Naive thymus-derived CD8-positive, alpha-beta T cell (primary cell): ENCODE results near the gene TUT7. TPM values are rescaled to one million over a fixed set of nuclear protein-coding genes. Genes with fewer than 3 reads are reported as not detected.

Source experiments
- ATAC-seq, 2 donors: fragments of 150-1000 bp; cut with Tn5 transposase in 1 of 2; sonication (Bioruptor Pico), chemical (Tn5 transposase) in 1 of 2; 1 replicate in 1 of 2; 2 replicates in 1 of 2; pipeline ENCODE4 v1.10.0; 2021; ENCODE audit warnings: mild to moderate bottlenecking in 2 of 2, moderate library complexity in 2 of 2
- POLR2A ChIA-PET: fragments of 350-600 bp; sonication (Branson Sonifier 250); formaldehyde crosslinking; loops from one replicate; lab custom pipeline; 2021; ENCODE audit warnings: antibody characterized with exemption; lab: Charles Lee
- DNase-seq, 10 donors: peaks; one replicate each; pipeline versions ENCODE4 v3.0.0 to v3.0.0-alpha.2; 2020 to 2022
- H3K27ac Mint-ChIP-seq, 10 donors: one replicate each; pipeline ENCODE4 v1.8.0; 2020 to 2022; ENCODE audit warnings: mild to moderate bottlenecking in 10 of 10, mixed read lengths in 10 of 10, moderate library complexity in 4 of 10, inconsistent platforms in 1 of 10
- H3K27me3 Mint-ChIP-seq, 5 donors: one replicate each; pipeline ENCODE4 v1.8.0; 2021 to 2022; ENCODE audit warnings: mixed read lengths in 5 of 5
- H3K36me3 Mint-ChIP-seq, 3 donors: one replicate each; pipeline ENCODE4 v1.8.0; 2020 to 2022; ENCODE audit warnings: mixed read lengths in 3 of 3, mild to moderate bottlenecking in 2 of 3, inconsistent platforms in 1 of 3
- H3K4me1 Mint-ChIP-seq, 4 donors: one replicate each; pipeline ENCODE4 v1.8.0; 2021 to 2022; ENCODE audit warnings: mixed read lengths in 4 of 4
- H3K4me3 Mint-ChIP-seq, 10 donors: one replicate each; pipeline ENCODE4 v1.8.0; 2020 to 2022; ENCODE audit warnings: mild to moderate bottlenecking in 10 of 10, mixed read lengths in 10 of 10, moderate library complexity in 6 of 10, inconsistent platforms in 1 of 10
- H3K9me3 Mint-ChIP-seq, 9 donors: one replicate each; pipeline ENCODE4 v1.8.0; 2020 to 2022; ENCODE audit warnings: mixed read lengths in 9 of 9, mild to moderate bottlenecking in 3 of 9, inconsistent platforms in 1 of 9, moderate library complexity in 1 of 9
- polyA plus RNA-seq, 3 donors: library from polyadenylated mRNA; unstranded; fragments of 300-500 nt; fragmentation: Illumina TruSeq; gene quantifications; one replicate each; pipeline ENCODE4 v1.2.3, GENCODE V29; 2021
- total RNA-seq, 8 experiments: library from RNA in 2 of 8; stranded (reverse) in 2 of 8; gene quantifications; one replicate each; pipeline ENCODE4 v1.2.3 and lab custom pipeline; 2021 to 2026

TUT7 gene
- total and polyA plus RNA-seq, 5 experiments from 2014 or later, result 9.6 to 50.5 (median 16.9) TPM

GRCh38 chr9:86288499-86289198 is 65.6 kb downstream of the TUT7 start:
- POLR2A ChIA-PET, result no interaction called here
- H3K4me3 Mint-ChIP-seq, result no peak overlapping the region
- peaks cover 0 to 35% (median 2%) of the 10 kb centered on the region in 3 donors for H3K36me3 Mint-ChIP-seq
- H3K4me1 Mint-ChIP-seq, result peaks cover 0 to 4% (median 2%) of the 10 kb centered on the region in 4 donors
- ATAC-seq (no peak), DNase-seq (no peak)
- no peaks in the 10 kb centered on the region for H3K27me3 Mint-ChIP-seq
- H3K27ac Mint-ChIP-seq, result peak overlapping the region in 1 of 10 donors; percentile 29
- no peaks in the 10 kb centered on the region for H3K9me3 Mint-ChIP-seq

GRCh38 chr9:86287013-86287412 is 67.2 kb downstream of the TUT7 start:
- POLR2A ChIA-PET, result interaction anchor here (1.0 kb wide), 1 partner anchor 12 kb away, joined by 3 read pairs; no protein-coding TSS in a partner anchor
- Mint-ChIP-seq H3K9me3 (no peaks in the 10 kb centered on the region), H3K36me3 (peaks cover 0 to 30% (median 2%) of the 10 kb centered on the region in 3 donors), H3K27ac (peak overlapping the region in 3 of 10 donors; percentile 20 to 48 (median 39)), H3K4me1 (peaks cover 5 to 14% (median 10%) of the 10 kb centered on the region in 4 donors), H3K27me3 (no peaks in the 10 kb centered on the region), H3K4me3 (no peak overlapping the region)
- ATAC-seq (no peak), DNase-seq (peak in 1 of 10 donors; percentile 16)

- ATAC-seq (no peak), DNase-seq (no peak)
- H3K4me3 Mint-ChIP-seq, result no peak overlapping the region
- H3K36me3 Mint-ChIP-seq, result peaks cover 0 to 30% (median 2%) of the 10 kb centered on the region in 3 donors
- no peaks in the 10 kb centered on the region for H3K9me3 Mint-ChIP-seq
- peaks cover 6 to 17% (median 13%) of the 10 kb centered on the region in 4 donors for H3K4me1 Mint-ChIP-seq
- no peaks in the 10 kb centered on the region for H3K27me3 Mint-ChIP-seq
- POLR2A ChIA-PET, result interaction anchor here (1.0 kb wide), 1 partner anchor 11 kb away, joined by 3 read pairs; no protein-coding TSS in a partner anchor
- H3K27ac Mint-ChIP-seq, result peak overlapping the region in 6 of 10 donors; percentile 15 to 68 (median 38)
Measured at GRCh38 chr9:86286278-86286677, 67.9 kb downstream of the TUT7 start.

- H3K27me3 Mint-ChIP-seq, result no peaks in the 10 kb centered on the region
- DNase-seq (no peak), ATAC-seq (no peak)
- peaks cover 0 to 26% (median 2%) of the 10 kb centered on the region in 3 donors for H3K36me3 Mint-ChIP-seq
- H3K27ac Mint-ChIP-seq, result peak overlapping the region in 5 of 10 donors; percentile 15 to 69 (median 40)
- POLR2A ChIA-PET, result no interaction called here
- H3K9me3 Mint-ChIP-seq, result no peaks in the 10 kb centered on the region
- peaks cover 11 to 27% (median 23%) of the 10 kb centered on the region in 4 donors for H3K4me1 Mint-ChIP-seq
- H3K4me3 Mint-ChIP-seq, result no peak overlapping the region
Measured at GRCh38 chr9:86285261-86285660, 68.9 kb downstream of the TUT7 start.

- Mint-ChIP-seq H3K27ac (peak overlapping the region; percentile 94 to 100 (median 98)), H3K4me3 (peak overlapping the region; percentile 89 to 96 (median 94)), H3K9me3 (no peaks in the 10 kb centered on the region), H3K36me3 (peaks cover 0 to 24% (median 5%) of the 10 kb centered on the region in 3 donors), H3K27me3 (no peaks in the 10 kb centered on the region), H3K4me1 (peaks cover 24 to 44% (median 39%) of the 10 kb centered on the region in 4 donors)
- ATAC-seq, result peak in 1 of 2 donors; percentile 59
- POLR2A ChIA-PET, result interaction anchor here (0.8 to 1.4 kb wide), 9 partner anchors 12 to 341 kb away, joined by 3 to 14 read pairs (median 5); partner anchors contain the start of gene TUT7
- no peak for DNase-seq
Measured at GRCh38 chr9:86282979-86283535, 71.2 kb downstream of the TUT7 start.

GRCh38 chr9:86282077-86282978 is 71.9 kb downstream of the TUT7 start, which contains the start of gene ISCA1:
ISCA1 (minus strand) TSS chr9:86282538; CDS start chr9:86282458, 80 bp downstream.
- Mint-ChIP-seq H3K27me3 (no peaks in the 10 kb centered on the region), H3K4me1 (peaks cover 24 to 51% (median 44%) of the 10 kb centered on the region in 4 donors)
- POLR2A ChIA-PET, result interaction anchor here (0.6 to 1.4 kb wide), 12 partner anchors 13 to 559 kb away, joined by 3 to 14 read pairs (median 4); partner anchors contain the start of genes NAA35 and TUT7

GRCh38 chr9:86281593-86282076 is 72.6 kb downstream of the TUT7 start:
- Mint-ChIP-seq H3K36me3 (peaks cover 0 to 16% (median 7%) of the 10 kb centered on the region in 3 donors), H3K4me1 (peaks cover 24 to 56% (median 50%) of the 10 kb centered on the region in 4 donors), H3K27me3 (no peaks in the 10 kb centered on the region), H3K27ac (peak overlapping the region in 9 of 10 donors; percentile 69 to 100 (median 94)), H3K9me3 (no peaks in the 10 kb centered on the region), H3K4me3 (peak overlapping the region; percentile 85 to 96 (median 94))
- ATAC-seq (no peak), DNase-seq (no peak)
- POLR2A ChIA-PET, result interaction anchor here (0.6 to 1.4 kb wide), 8 partner anchors 18 to 558 kb away, joined by 3 to 5 read pairs (median 4); partner anchors contain the start of gene NAA35

More at GRCh38 chr9:86282077-86282978, 71.9 kb downstream of the TUT7 start, which contains the start of gene ISCA1:
- peak; percentile 97 to 100 (median 99) for DNase-seq
- Mint-ChIP-seq H3K36me3 (peaks cover 0 to 22% (median 5%) of the 10 kb centered on the region in 3 donors), H3K4me3 (peak within 1 kb of the TSS; percentile 89 to 96 (median 94)), H3K9me3 (no peaks in the 10 kb centered on the region), H3K27ac (peak within 1 kb of the TSS; percentile 94 to 100 (median 98))
- peak; percentile 84 to 85 for ATAC-seq

GRCh38 chr9:86280580-86280979 is 73.6 kb downstream of the TUT7 start:
- H3K27me3 Mint-ChIP-seq, result no peaks in the 10 kb centered on the region
- POLR2A ChIA-PET, result no interaction called here
- peak overlapping the region in 2 of 10 donors; percentile 55 to 82 for H3K27ac Mint-ChIP-seq
- H3K4me1 Mint-ChIP-seq, result peaks cover 24 to 60% (median 53%) of the 10 kb centered on the region in 4 donors
- H3K36me3 Mint-ChIP-seq, result peaks cover 0 to 14% (median 7%) of the 10 kb centered on the region in 3 donors
- no peaks in the 10 kb centered on the region for H3K9me3 Mint-ChIP-seq
- peak overlapping the region; percentile 85 to 96 (median 94) for H3K4me3 Mint-ChIP-seq
- ATAC-seq (no peak), DNase-seq (no peak)

GRCh38 chr9:86279839-86280238 is 74.4 kb downstream of the TUT7 start:
- H3K36me3 Mint-ChIP-seq, result peaks cover 0 to 14% (median 7%) of the 10 kb centered on the region in 3 donors
- no peaks in the 10 kb centered on the region for H3K9me3 Mint-ChIP-seq
- ATAC-seq (no peak), DNase-seq (no peak)
- no peaks in the 10 kb centered on the region for H3K27me3 Mint-ChIP-seq
- peaks cover 25 to 61% (median 58%) of the 10 kb centered on the region in 4 donors for H3K4me1 Mint-ChIP-seq
- POLR2A ChIA-PET, result no interaction called here
- H3K27ac Mint-ChIP-seq, result peak overlapping the region in 6 of 10 donors; percentile 5 to 91 (median 56)
- peak overlapping the region; percentile 25 to 96 (median 70) for H3K4me3 Mint-ChIP-seq

GRCh38 chr9:86277072-86277471 is 77.1 kb downstream of the TUT7 start:
- ATAC-seq (no peak), DNase-seq (no peak)
- Mint-ChIP-seq H3K4me1 (peaks cover 25 to 57% (median 52%) of the 10 kb centered on the region in 4 donors), H3K4me3 (no peak overlapping the region), H3K9me3 (no peaks in the 10 kb centered on the region), H3K27ac (peak overlapping the region in 2 of 10 donors; percentile 15 to 29), H3K27me3 (no peaks in the 10 kb centered on the region), H3K36me3 (peaks cover 11 to 38% (median 21%) of the 10 kb centered on the region in 3 donors)
- POLR2A ChIA-PET, result no interaction called here

- peaks cover 22 to 51% (median 46%) of the 10 kb centered on the region in 4 donors for H3K4me1 Mint-ChIP-seq
- POLR2A ChIA-PET, result interaction anchor here (1.0 kb wide), 1 partner anchor 11 kb away, joined by 3 read pairs; no protein-coding TSS in a partner anchor
- H3K4me3 Mint-ChIP-seq, result no peak overlapping the region
- DNase-seq (no peak), ATAC-seq (no peak)
- peaks cover 12 to 49% (median 31%) of the 10 kb centered on the region in 3 donors for H3K36me3 Mint-ChIP-seq
- no peaks in the 10 kb centered on the region for H3K9me3 Mint-ChIP-seq
- no peaks in the 10 kb centered on the region for H3K27me3 Mint-ChIP-seq
- H3K27ac Mint-ChIP-seq, result no peak overlapping the region
Measured at GRCh38 chr9:86275962-86276361, 78.2 kb downstream of the TUT7 start.
